T follicular helper cell (primary cell): ENCODE measurements around the gene SLC13A5.
"Not testable (repeated sequence)": the region's sequence is repeated elsewhere in the genome, so short reads cannot be mapped to it uniquely, and the experiment has no call there.

Experiments
- DNase-seq: peaks from one replicate; pipeline ENCODE4 v3.0.0-alpha.2; 2020; ENCODE audit warnings: low read depth

Gene SLC13A5

DNA sequence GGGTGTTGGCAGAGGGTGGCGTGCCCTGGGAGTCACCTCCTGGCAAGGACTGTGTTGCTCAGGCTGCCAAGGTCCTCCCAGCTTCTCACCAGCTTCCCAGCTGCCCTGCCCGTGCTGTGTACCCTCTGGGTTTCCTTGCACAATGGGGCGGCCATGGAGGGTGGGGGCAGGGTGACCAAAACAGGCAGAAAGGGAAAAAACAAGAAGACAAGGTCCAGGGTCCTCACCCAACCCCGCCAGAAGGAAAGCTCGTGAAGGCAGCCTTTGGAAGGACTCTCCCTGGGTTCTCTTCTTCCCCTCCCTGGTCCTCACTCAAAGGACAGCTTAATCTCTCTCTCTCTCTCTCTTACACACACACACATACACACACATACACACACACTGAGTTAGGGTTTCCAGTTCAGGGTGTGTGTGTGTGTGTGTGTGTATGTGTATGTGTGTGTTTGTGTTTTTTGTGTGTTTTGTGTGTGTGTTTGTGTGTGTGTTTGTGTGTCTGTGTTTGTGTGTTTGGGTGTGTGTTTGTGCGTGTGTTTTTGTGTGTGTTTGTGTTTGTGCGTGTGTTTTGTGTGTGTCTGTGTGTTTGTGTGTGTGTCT lies 2.0 kb downstream of the SLC13A5 start:
- no peak for DNase-seq

DNA sequence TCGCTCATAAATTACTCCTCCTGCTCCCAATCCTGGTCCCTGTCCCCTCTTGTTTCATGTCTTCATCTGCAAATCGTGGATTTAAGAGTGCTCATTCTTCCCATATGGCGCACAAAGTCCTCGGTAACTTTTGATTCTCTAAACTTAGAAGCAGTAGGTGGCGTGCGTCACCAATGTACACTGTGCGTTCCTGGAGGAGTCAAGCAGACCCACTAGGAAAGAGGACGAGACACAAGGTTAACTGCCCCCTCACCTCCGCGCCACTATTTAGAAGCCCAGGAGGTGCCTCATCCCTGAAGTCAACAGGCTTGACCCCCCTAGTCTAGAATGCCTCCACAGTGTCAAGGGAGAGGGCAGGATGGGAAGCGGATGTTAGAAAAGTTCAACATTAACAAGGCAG lies 2.9 kb downstream of the SLC13A5 start:
- DNase-seq, result no peak

DNA sequence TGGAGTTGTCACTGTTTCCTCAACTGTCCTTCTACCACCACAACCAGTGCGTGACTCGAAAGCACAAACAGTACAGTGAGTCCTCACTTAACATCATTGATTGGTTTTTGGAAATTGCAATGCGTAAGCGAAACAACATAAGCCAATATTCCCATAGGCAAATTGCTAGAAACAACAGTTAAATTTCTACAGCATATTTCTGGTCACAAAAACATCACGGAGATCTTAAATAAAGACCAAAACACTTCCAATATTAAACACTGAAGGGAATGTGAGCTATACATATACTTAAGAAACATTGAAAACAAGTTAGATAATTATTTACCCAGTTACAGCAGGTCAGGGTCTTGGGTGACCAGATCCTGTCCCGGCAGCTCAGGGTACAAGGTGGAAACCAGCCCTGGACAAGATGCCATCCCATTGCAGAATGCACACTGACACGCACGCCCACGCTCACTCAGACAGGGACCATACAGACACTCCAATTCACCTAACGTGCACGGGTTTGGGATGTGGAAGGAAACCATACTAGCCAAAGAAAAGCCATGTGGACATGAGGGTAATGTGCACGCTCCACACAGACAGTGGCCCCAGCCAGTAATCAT lies 4.7 kb downstream of the SLC13A5 start:
- DNase-seq, result no peak

DNA sequence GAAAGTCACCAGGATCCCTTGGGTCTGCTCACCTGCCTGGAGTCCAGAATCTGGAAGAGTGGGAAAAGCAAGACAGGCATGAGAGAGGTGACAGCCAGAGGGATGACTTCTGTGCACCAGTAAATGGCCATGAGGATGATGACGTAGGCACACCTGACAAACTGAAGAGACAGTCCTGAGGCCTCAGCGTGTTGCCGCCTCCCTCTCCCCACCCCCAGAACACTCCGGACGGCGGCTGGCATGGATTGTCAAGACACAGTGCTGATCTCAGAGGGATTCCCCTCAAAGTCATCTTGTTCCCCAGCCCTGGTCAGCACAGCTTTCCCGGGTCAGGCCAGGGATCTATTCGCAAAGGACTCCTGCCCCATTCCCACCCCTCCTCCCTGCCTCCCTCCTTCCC lies 6.2 kb downstream of the SLC13A5 start:
- DNase-seq, result no peak

DNA sequence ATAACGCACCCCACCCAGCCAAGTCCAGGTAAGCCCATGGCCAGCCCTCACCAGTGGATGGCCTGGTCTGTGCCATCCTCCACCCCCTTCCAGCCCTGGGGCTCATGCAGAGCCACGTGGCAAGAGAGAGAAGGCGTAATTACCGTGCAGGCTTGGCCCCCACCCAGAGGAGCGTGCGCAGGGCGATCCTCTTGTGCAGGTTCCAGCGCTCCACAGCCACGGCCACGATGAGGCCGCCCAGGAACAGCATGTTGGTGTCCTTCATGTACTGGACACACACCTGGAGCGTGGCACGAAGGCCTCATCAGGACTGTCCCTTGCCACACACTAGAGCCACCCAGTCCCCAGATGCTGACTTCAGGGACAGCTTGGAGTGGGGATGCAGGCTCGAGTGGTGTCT lies 6.7 kb downstream of the SLC13A5 start:
- no peak for DNase-seq

DNA sequence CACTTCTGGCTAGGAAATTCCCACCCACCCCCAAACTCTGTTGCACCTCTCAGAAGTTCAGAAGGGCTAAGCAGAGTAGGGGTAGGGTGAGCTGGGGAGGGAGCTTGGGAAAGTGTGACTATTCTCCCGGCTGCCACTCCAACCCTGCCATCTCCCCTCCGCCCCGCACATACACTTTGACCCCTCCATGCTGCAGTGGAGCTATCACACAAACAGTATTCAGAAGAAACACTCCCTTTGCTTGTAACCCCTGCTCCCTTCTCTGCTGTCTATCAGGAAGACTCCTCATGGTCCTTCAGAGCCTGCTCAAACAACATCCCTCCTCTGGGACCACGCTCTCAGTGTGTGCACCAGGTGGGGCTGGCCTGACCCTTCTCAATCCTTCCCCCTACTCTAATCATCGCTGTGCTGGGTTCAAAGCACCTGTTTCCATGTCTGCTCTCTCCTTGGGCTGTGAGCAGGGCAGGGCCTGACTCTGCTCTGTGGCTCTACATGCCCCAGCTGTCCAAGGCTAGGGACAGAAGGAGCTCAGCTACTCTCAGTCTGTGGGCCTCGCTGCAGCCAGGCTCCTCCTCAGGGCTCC lies 8.6 kb downstream of the SLC13A5 start:
- DNase-seq, result no peak

DNA sequence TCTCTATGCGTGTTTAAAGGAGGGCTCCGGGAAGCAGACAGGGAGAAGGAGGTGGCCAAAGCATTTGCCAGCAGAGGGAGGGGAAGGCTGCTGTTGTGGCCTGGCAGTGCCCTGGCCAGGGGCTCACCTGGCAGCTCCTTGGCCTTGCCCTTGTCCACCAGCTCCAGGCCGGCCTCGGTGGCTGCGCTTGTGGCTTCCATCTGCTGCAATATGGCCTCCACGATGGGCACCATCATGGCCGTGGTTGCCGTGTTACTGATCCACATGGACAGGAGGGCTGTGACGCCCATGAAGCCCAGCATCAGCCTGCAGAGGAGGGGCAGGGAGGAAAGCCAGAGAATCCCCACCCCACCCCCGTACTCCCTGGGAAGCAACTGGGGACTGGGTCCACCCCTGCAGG lies 9.4 kb downstream of the SLC13A5 start:
- DNase-seq, result no peak

DNA sequence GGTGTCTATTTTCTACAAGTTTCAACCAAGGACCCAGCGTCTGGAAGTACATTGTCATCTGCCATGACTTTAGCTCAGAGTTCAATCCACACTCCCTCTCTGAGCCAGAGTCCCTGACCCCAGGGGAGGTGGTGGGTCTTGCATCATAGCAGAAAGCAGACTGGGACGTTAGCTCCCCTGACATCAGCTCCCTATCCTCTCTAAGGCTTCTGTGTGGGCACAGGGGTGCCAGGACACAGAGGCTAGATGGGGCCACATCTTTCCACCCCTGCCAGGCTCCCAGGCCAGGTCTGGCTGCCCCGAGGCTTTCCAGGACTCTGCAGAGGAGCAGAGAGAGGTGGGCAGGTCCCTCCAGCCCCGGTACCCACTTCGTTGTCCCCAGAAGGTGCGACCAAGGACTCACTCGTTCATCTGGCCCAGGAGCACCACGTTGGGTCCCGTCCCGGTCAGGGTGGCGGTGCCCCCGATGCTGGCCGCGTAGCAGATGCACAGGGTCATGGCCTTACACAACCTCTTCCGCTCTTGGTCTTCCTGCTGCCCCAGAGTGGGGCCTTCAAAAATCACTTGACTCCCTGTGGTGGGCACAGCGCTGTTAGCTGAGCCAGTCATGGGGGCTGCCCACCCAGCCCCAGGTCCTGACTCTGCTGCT lies 10.5 kb downstream of the SLC13A5 start:
- DNase-seq, result no peak

DNA sequence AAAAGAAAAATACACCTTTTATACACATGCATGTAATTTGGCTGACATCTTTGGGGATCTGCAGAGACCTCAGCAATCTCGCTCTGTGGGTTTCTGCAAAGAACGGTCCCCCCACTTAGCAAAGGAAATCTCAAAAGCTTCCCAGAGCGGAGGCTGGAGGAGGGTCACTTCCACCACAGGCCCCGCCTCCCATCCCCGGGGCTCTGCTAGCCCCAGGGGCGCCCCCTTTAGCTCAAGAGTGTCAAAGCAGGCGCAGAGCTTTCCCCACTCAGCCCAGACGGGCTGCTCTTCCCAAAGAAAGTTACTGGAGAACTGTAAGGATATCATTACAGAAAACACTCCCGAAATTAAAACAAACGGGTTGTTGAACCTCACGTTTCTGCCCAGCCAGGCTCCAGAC lies 11.4 kb downstream of the SLC13A5 start:
- DNase-seq, result no peak

DNA sequence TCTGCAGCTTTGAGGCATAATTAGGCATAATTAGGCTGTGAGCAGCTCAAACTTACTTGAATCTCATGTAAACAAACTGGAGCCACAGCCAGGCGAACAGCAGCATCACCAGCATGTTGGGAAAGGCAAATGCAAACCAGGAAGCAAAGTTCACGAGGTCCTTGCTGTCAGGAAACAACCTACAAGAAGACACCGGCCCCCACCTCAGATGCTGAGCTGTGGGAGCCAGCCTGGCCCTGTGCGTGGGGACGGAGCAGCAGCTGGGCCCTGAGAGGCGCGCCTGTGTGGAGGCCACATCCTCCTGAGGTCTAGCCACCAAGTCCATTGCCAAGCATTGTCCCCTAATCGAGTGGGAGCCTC lies 12.2 kb downstream of the SLC13A5 start:
- DNase-seq, result no peak

DNA sequence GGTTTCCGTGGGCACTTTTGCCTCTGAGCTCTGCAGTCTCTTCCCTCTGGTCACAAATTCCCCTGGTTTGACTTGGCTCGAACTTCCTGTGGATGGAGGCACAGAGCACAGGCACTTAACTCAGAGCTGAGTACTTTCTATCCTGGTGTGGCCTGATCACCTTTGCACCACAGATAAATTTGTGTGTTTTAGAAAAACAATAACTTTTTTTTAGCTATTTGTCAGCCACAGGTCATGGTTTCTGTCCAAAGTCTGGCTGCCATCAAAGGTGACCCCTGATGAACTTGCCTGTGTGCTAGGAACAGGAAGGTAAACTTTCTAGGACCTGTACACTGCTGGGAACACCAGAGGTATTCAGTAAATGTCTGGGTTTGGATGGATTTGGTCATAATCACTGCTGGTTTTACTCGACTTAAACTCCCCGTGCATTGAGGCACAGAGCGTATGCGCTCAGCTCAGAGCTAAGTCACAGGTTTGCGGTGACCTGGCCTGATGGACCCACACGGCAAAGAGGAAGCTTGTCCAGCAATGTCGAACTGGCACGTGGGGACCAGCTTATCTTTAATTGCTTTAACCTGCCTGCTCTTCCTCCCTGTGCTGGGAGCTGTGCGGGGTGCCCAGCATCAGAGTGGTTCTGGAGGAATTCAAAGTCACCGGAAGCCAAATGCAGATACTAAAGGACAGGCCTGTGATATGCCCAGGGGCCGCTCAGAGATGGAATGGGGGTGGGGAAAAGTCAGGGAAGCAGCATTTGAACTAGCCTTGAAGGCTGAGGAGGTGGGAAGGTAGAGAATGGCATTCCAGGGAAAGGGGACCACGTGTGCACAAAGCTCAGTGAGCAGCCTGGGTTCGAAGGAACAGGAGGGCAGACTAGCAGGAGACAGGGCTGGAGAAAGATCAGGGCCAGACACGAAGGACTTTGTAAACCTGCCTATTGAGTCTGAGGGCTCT lies 12.9 kb downstream of the SLC13A5 start:
- no peak for DNase-seq

DNA sequence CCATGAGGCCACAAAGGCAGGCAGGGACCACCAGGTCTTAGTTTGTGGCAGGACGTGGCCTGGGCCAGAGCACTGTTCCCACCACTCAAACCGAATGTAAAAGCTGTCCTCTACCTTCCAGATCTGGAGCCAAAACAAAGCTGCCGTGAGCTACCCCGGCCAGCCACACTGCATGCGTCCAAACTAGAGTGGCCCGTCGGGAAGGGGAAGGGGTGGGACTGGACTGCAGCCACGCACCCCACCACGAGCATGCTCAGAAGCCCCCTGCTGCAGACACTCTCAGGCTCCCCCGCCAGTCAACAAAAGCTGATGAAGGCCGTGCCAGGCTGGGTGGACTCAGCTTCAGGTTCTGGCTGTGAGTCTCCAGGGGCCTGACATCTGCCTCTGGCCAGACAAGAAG lies 15.2 kb downstream of the SLC13A5 start:
- no peak for DNase-seq

DNA sequence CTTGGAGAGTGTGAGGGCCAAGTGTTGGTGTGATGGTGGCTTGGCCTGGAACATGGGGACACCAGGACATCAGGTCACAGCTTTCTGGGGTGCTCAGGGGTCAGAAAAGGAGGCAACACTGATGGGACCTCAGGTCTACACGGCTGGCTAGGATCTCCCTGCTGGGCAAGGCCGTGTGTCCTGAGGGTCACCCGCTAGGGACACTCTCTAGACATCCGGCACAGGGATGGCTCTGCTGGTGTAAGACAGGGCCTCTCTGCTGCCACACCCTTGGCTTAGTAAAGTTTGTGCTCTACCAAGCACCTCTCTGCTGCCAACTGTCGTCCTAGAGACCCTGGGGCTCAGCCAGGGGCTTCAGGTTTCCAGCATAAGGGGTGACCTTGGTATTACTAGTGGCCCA lies 16.3 kb downstream of the SLC13A5 start:
- DNase-seq, result no peak

DNA sequence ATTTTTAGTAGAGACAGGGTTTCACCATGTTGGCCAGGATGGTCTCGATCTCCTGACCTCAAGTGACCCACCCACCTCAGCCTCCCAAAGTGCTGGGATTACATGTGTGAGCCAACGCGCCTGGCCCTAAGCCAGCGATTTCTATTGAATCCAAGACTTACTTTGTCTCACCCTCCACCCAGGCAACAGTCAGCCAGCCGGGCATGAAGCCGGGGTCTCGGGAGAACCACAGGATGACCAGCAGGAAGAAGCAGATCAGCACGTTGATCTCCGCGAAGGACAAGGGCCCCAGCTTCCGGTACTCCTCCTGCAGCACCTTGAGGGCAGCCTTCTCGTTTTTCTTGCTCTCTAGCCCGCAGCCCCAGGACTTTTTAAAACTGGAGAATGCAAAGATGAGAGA lies 17.6 kb downstream of the SLC13A5 start:
- DNase-seq, result no peak

DNA sequence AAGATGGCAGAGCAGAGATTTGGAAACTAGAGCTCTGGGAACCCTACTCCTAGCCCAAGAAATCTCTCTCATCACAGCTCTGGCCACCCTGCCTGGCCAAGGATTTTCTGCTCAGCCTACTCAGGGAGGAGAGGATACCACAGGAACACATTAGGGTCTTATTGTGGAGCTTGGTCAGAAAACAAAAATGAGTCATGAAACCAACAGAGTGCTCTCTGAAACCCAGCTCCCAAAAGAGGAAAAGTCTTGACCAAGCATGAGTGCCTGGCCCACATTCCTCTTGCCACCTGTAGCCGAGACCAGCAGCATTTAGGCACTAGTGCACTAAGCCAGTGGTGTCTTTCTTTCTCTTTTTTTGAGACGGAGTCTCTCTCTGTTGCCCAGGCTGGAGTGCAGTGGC lies 18.1 kb downstream of the SLC13A5 start:
- DNase-seq, result no peak

DNA sequence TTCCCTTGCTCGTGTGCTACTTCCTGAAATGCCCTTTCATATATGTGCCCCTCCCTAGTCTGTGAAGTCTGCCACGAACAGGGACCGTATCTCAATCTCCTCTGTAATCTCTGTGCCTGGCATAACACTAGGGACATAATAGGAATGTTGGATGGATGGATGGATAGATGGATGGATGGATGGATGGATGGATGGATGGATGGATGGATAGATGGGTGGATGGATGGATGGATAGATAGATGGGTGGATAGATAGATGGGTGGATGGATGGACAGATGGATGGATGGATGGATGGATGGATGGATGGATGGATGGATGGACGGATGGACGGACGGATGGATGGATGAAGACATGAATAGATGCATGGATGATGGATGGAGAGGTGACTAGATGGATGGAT lies 21.2 kb downstream of the SLC13A5 start:
- DNase-seq, result not testable (repeated sequence)

DNA sequence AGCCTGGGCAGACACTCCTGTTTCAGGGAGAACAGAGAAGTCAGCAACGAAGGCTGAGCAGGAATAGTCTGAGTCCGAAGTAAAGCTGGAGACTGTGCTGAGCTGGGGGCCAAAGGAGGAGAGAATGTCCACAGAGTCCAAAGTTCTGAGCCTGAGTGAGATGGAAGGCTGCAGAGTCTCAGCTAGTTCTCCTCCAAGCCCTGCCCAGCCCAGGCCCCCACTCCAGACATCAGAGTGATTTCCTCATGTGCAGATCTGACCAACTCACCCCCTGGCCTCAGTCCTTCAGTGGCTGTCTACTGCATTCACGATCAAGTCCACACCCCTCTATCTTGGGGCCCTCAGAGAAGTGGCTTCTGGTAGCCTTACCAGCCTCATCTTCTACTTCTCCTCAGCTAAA lies 21.6 kb downstream of the SLC13A5 start:
- no peak for DNase-seq

DNA sequence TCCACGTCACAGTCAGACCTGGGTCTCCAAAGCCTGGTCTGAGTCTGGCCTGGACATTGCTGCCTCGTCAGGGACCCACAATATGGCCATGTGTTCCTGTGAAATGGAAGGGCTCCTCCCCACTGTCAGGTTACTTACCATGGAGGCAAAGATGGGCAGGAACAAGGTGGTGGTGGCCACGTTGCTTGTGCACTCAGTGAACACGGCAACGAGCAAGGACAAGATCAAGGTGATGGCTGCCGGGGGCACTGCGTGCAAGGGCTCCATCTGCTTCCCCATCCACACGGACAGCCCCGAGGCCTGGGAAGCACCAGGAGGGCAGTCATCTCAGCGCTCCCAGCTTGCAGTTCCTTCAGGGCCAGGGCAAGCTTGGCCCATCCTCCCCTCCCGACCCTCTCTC lies 22.5 kb downstream of the SLC13A5 start:
- no peak for DNase-seq

DNA sequence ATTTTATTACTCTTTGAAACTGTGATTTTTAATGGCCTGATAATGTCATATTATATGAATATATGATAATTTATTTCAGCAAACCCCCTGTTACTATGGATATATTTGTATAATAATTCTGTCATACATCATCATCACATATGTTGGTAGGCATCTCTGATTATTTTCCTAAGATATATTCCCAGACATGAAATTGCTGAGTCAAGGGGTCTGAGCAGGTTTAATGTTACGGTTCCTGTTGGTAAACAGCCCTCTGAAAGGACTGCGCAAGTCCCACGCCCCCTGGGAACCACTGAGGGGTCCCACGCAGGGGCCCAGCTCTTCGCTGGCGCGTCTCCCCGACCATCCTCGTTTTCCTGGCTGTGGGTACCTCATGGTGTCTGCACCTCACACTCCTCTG lies 24.2 kb downstream of the SLC13A5 start:
- no peak for DNase-seq

DNA sequence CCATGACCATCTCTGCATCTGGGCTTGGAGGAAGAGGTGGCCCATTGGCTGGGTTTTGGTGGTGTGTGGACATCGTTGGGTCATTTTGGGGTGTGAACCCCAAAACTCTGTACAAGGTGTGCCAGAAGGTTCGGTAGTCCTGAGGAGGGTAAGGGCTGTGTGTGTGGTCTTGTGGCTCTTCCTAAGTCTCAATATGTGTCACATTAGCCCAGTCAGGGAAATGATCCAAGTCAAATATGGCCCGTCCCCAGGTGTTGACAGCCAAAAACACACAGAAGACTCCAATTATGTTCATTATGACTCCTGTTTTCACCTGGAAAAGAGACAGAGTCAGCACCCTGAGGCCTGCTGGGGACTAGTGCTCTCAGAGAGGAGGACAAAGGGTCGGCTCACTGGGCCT lies 27.1 kb downstream of the SLC13A5 start:
- no peak for DNase-seq

DNA sequence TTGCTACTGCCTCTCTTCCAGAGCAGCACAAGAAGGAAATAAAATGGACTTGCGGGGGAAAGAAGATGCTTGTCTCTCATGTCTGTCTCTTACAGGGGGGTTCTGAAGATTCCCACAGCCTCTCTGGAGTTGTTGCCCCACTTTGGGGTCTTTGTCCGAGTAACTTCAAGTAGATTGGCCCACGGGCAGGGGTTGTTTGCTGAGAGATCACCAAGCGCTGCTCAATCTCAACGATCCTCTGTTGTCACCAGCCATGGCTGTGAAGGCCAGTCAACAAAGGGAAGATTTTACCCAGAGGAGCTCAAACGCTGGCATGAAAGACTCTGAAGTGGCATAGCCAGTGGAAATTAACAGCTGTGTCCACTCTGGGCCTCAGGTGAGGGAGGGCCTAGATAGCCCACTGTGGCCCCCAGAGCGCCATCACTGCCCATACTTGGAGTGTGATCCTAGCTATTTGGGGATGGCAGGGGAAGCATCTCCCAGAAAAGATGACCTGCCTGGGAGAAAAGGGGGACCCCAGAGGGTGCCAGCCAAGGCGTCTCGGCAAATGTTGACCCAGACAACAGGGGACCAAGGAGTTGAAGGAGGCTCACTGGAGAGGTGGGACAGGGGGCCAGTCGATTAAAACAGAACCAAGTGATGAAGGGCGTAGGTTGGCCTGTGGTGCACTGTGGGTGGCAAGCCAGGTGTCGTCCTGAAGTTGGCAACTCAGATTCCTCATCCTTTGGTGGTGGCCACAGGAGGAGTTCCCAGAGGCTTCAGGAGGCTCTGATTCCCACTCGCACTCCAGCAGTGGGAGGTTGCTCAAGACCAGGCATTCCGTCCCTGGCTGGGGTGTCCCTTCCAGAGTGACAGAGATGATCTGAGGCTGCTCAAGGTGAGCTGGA lies 28.0 kb downstream of the SLC13A5 start:
- DNase-seq, result no peak

DNA sequence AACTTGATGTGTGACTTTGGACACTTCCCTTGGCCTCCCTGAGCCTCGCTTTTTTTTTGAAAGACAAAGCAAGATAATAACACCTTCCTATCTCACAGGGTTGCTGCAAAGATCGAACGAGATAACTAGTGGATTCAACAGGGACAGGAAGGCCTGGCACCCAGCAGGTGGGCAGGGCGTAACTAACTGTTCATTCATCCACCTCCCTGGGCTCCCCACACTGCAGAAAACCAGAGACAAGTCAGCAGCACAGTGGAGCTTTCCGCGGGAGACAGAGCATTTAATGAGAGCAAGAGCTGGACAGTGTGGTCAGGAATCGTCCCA lies 28.7 kb downstream of the SLC13A5 start:
- DNase-seq, result no peak
